HEK293 (cell line): Measurements from ENCODE around the gene RAB7B.
A peak's percentile ranks its signal among the peaks of the same experiment; 100 is the strongest.

Experiments used
- CTCF ChIA-PET: fragments of 350-600 bp; formaldehyde crosslinking; extraction: SDS; loops from one replicate; lab custom pipeline; 2021; ENCODE audit warnings: antibody characterized with exemption; lab: Yijun Ruan, JAX
- POLR2A ChIA-PET: fragments of 300-600 bp; formaldehyde crosslinking; extraction: SDS; loops from one replicate; lab custom pipeline; 2020; ENCODE audit warnings: antibody characterized with exemption, inconsistent platforms; lab: Yijun Ruan, JAX
- H3K27ac ChIP-seq: fragments of 200-500 bp; sonication (Bioruptor generic); 2 replicates; pipeline ENCODE4 v1.5.1; 2014; ENCODE audit warnings: low read depth, low read length, control low read depth, inconsistent platforms; ENCODE audit errors: extremely low read depth
- H3K36me3 ChIP-seq, 2 experiments: fragments of 200-500 bp in 1 of 2; sonication (Bioruptor generic) in 1 of 2; 1 replicate in 1 of 2; 2 replicates in 1 of 2; pipeline ENCODE4 v1.5.1; 2014 to 2017; ENCODE audit warnings: inconsistent platforms in 2 of 2, low read length in 2 of 2; ENCODE audit not compliant: control insufficient read depth in 2 of 2, insufficient read depth in 1 of 2
- H3K4me1 ChIP-seq: fragments of 200-500 bp; sonication (Bioruptor generic); 2 replicates; pipeline ENCODE4 v1.5.1; 2014; ENCODE audit warnings: mild to moderate bottlenecking, low read length, inconsistent platforms; ENCODE audit not compliant: control insufficient read depth, insufficient read depth
- H3K4me3 ChIP-seq: 2 replicates; pipeline ENCODE4 v1.5.1; 2011; ENCODE audit warnings: low read depth, mild to moderate bottlenecking, control low read depth, low read length, moderate library complexity
- H3K9me3 ChIP-seq: fragments of 200-500 bp; sonication (Bioruptor generic); 2 replicates; pipeline ENCODE4 v1.5.1; 2014; ENCODE audit warnings: low read depth, low read length, inconsistent platforms; ENCODE audit not compliant: control insufficient read depth, insufficient read depth
- CTCF ChIP-seq: fragments of 450-650 bp; formaldehyde crosslinking; IDR thresholded peaks from 2 replicates; pipeline ENCODE4 v1.5.1; 2016; ENCODE audit warnings: missing biosample characterization, missing genetic modification characterization
- GLIS1 ChIP-seq: fragments of 450-650 bp; formaldehyde crosslinking; IDR thresholded peaks from 2 replicates; pipeline ENCODE4 v1.5.1; 2016; ENCODE audit warnings: missing biosample characterization, missing genetic modification characterization
- KLF17 ChIP-seq: fragments of 450-650 bp; formaldehyde crosslinking; IDR thresholded peaks from 2 replicates; pipeline ENCODE4 v1.5.1; 2016; ENCODE audit warnings: missing biosample characterization, missing genetic modification characterization
- REST ChIP-seq: fragments of 450-650 bp; formaldehyde crosslinking; IDR thresholded peaks from 2 replicates; pipeline ENCODE4 v1.5.1; 2016; ENCODE audit warnings: missing biosample characterization, missing genetic modification characterization
- SCRT2 ChIP-seq: fragments of 450-650 bp; formaldehyde crosslinking; IDR thresholded peaks from 2 replicates; pipeline ENCODE4 v1.5.1; 2016; ENCODE audit warnings: missing biosample characterization, missing genetic modification characterization
- SP3 ChIP-seq: fragments of 450-650 bp; formaldehyde crosslinking; IDR thresholded peaks from 2 replicates; pipeline ENCODE4 v1.5.1; 2016; ENCODE audit warnings: missing biosample characterization, missing genetic modification characterization
- ZBTB17 ChIP-seq: fragments of 450-650 bp; formaldehyde crosslinking; IDR thresholded peaks from 2 replicates; pipeline ENCODE4 v1.5.1; 2016; ENCODE audit warnings: missing biosample characterization, missing genetic modification characterization
- ZBTB7A ChIP-seq: fragments of 450-650 bp; formaldehyde crosslinking; IDR thresholded peaks from 2 replicates; pipeline ENCODE4 v1.5.1; 2016; ENCODE audit warnings: low read depth, missing biosample characterization, missing genetic modification characterization
- ZFHX2 ChIP-seq: fragments of 450-650 bp; formaldehyde crosslinking; conservative IDR thresholded peaks from 2 replicates; pipeline ENCODE4 v1.5.1; 2016; ENCODE audit warnings: missing biosample characterization, missing genetic modification characterization
- ZFP3 ChIP-seq: fragments of 450-650 bp; formaldehyde crosslinking; IDR thresholded peaks from 2 replicates; pipeline ENCODE4 v1.5.1; 2016; ENCODE audit warnings: low read depth, missing biosample characterization, missing genetic modification characterization
- ZIC2 ChIP-seq: fragments of 450-650 bp; formaldehyde crosslinking; IDR thresholded peaks from 2 replicates; pipeline ENCODE4 v1.5.1; 2016; ENCODE audit warnings: missing biosample characterization, missing genetic modification characterization
- ZNF133 ChIP-seq: fragments of 450-650 bp; formaldehyde crosslinking; IDR thresholded peaks from 2 replicates; pipeline ENCODE4 v1.5.1; 2016; ENCODE audit warnings: missing biosample characterization, missing genetic modification characterization
- ZNF138 ChIP-seq: fragments of 450-650 bp; formaldehyde crosslinking; IDR thresholded peaks from 2 replicates; pipeline ENCODE4 v1.5.1; 2016; ENCODE audit warnings: missing biosample characterization, missing genetic modification characterization, borderline replicate concordance
- ZNF140 ChIP-seq: fragments of 450-650 bp; formaldehyde crosslinking; IDR thresholded peaks from 2 replicates; pipeline ENCODE4 v1.5.1; 2016; ENCODE audit warnings: missing biosample characterization, missing genetic modification characterization
- ZNF175 ChIP-seq: fragments of 450-650 bp; formaldehyde crosslinking; IDR thresholded peaks from 2 replicates; pipeline ENCODE4 v1.5.1; 2016; ENCODE audit warnings: missing biosample characterization, missing genetic modification characterization
- ZNF221 ChIP-seq: fragments of 450-650 bp; formaldehyde crosslinking; IDR thresholded peaks from 2 replicates; pipeline ENCODE4 v1.5.1; 2017; ENCODE audit warnings: missing biosample characterization, missing genetic modification characterization, borderline replicate concordance
- ZNF274 ChIP-seq, 2 experiments: fragments of 200-500 bp in 1 of 2; fragments of 450-650 bp in 1 of 2; sonication (Bioruptor generic) in 1 of 2; formaldehyde crosslinking in 1 of 2; IDR thresholded peaks; 2 replicates each; pipeline versions ENCODE4 v1.5.1 to v1.6.1; 2014 to 2016; ENCODE audit warnings: borderline replicate concordance in 1 of 2, inconsistent platforms in 1 of 2, low read length in 1 of 2, missing biosample characterization in 1 of 2, missing genetic modification characterization in 1 of 2
- ZNF391 ChIP-seq: fragments of 450-650 bp; formaldehyde crosslinking; IDR thresholded peaks from 2 replicates; pipeline ENCODE4 v1.5.1; 2016; ENCODE audit warnings: low read depth, missing biosample characterization, missing genetic modification characterization, borderline replicate concordance
- ZNF394 ChIP-seq: fragments of 450-650 bp; formaldehyde crosslinking; IDR thresholded peaks from 2 replicates; pipeline ENCODE4 v1.5.1; 2016; ENCODE audit warnings: missing biosample characterization, missing genetic modification characterization, mild to moderate bottlenecking, moderate library complexity, borderline replicate concordance
- ZNF529 ChIP-seq: fragments of 450-650 bp; formaldehyde crosslinking; IDR thresholded peaks from 2 replicates; pipeline ENCODE4 v1.5.1; 2017; ENCODE audit warnings: missing genetic modification characterization, missing biosample characterization; ENCODE audit not compliant: insufficient replicate concordance
- ZNF544 ChIP-seq: fragments of 450-650 bp; formaldehyde crosslinking; IDR thresholded peaks from 2 replicates; pipeline ENCODE4 v1.5.0; 2017; ENCODE audit warnings: missing biosample characterization, missing genetic modification characterization
- ZNF621 ChIP-seq: fragments of 450-650 bp; formaldehyde crosslinking; IDR thresholded peaks from 2 replicates; pipeline ENCODE4 v1.5.1; 2017; ENCODE audit warnings: missing biosample characterization, missing genetic modification characterization
- ZNF624 ChIP-seq: fragments of 450-650 bp; formaldehyde crosslinking; IDR thresholded peaks from 2 replicates; pipeline ENCODE4 v1.5.1; 2017; ENCODE audit warnings: missing biosample characterization, missing genetic modification characterization
- ZNF692 ChIP-seq: fragments of 450-650 bp; formaldehyde crosslinking; IDR thresholded peaks from 2 replicates; pipeline ENCODE4 v1.5.1; 2016; ENCODE audit warnings: missing biosample characterization, missing genetic modification characterization
- ZNF791 ChIP-seq: fragments of 450-650 bp; formaldehyde crosslinking; IDR thresholded peaks from 2 replicates; pipeline ENCODE4 v1.5.1; 2016; ENCODE audit warnings: missing biosample characterization, missing genetic modification characterization
- ZXDB ChIP-seq: fragments of 450-650 bp; formaldehyde crosslinking; IDR thresholded peaks from 2 replicates; pipeline ENCODE4 v1.5.1; 2016; ENCODE audit warnings: missing biosample characterization, missing genetic modification characterization

RAB7B gene

GRCh38 chr1:206048582-206048981 is 45.4 kb upstream of the RAB7B start:
- Histone ChIP-seq H3K9me3 (no peaks in the 10 kb centered on the region), H3K4me1 (no peaks in the 10 kb centered on the region), H3K4me3 (no peak overlapping the region), H3K27ac (no peak overlapping the region), H3K36me3 (no peaks in the 10 kb centered on the region)
- POLR2A ChIA-PET, result no interaction called here
- TF ChIP-seq CTCF, result no peak
- TF ChIP-seq ZNF529, result no peak
- TF ChIP-seq ZNF692 (tag by site-specific recombination), result no peak
- TF ChIP-seq ZNF621, result no peak
- CTCF ChIA-PET, result no interaction called here

GRCh38 chr1:206047271-206047670 is 44.1 kb upstream of the RAB7B start:
- no peak for TF ChIP-seq ZNF394 (tag by site-specific recombination)
- TF ChIP-seq ZNF391 (tag by site-specific recombination), result no peak
- no peak for TF ChIP-seq ZIC2
- TF ChIP-seq ZFP3 (tag by site-specific recombination), result no peak
- TF ChIP-seq ZNF138 (tag by site-specific recombination), result no peak
- TF ChIP-seq ZNF133 (tag by site-specific recombination), result no peak
- no peak for TF ChIP-seq ZNF140
- no peak for TF ChIP-seq ZNF624 (tag by site-specific recombination)
- no peak for TF ChIP-seq ZBTB7A (tag by site-specific recombination)
- TF ChIP-seq, all 188 proteins: peak for 0
- ChIA-PET CTCF (no interaction called here), POLR2A (no interaction called here)
- Histone ChIP-seq H3K4me1 (no peaks in the 10 kb centered on the region), H3K27ac (no peak overlapping the region), H3K9me3 (no peaks in the 10 kb centered on the region), H3K4me3 (no peak overlapping the region), H3K36me3 (no peaks in the 10 kb centered on the region)

- H3K9me3 ChIP-seq, result no peaks in the 10 kb centered on the region
- no peaks in the 10 kb centered on the region for H3K4me1 ChIP-seq
- H3K27ac ChIP-seq, result no peak overlapping the region
- H3K36me3 ChIP-seq, result no peaks in the 10 kb centered on the region
- POLR2A ChIA-PET, result no interaction called here
- CTCF ChIA-PET, result interaction anchor here (1.2 to 1.7 kb wide), 2 partner anchors 11 to 57 kb away, joined by 4 to 5 read pairs; no protein-coding TSS in a partner anchor
- H3K4me3 ChIP-seq, result no peak overlapping the region
- TF ChIP-seq GLIS1 (tag by site-specific recombination), result 0 out of 2 replicates have a peak, but pooled peaks have one; percentile 14
- no peak for TF ChIP-seq ZXDB (tag by site-specific recombination)
- no peak for TF ChIP-seq KLF17 (tag by site-specific recombination)
- 0 out of 2 replicates have a peak, but pooled peaks have one; percentile 25 for TF ChIP-seq ZFHX2
- TF ChIP-seq ZNF221 (tag by site-specific recombination), result no peak
- TF ChIP-seq ZBTB17 (tag by site-specific recombination), result peak; percentile 41; the same call in 1 of the 2 replicates
- TF ChIP-seq SCRT2 (tag by site-specific recombination), result no peak
- no peak for TF ChIP-seq ZNF391 (tag by site-specific recombination)
- TF ChIP-seq ZNF274 (IDR thresholded peaks at IDR 0.05; ENCODE audit: low read length), result no peak
- no peak for TF ChIP-seq ZNF274 (tag by site-specific recombination; IDR thresholded peaks at IDR 0.05; ENCODE audit: borderline replicate concordance)
- no peak for TF ChIP-seq ZNF544 (tag by site-specific recombination)
- TF ChIP-seq ZNF175 (tag by site-specific recombination), result no peak
- no peak for TF ChIP-seq REST (tag by site-specific recombination)
- TF ChIP-seq ZNF791 (tag by site-specific recombination), result no peak
- TF ChIP-seq SP3 (tag by site-specific recombination), result no peak
Observed at GRCh38 chr1:206041640-206042039, 38.4 kb upstream of the RAB7B start.
